NCI-H2196 (cell line): Measurements from ENCODE around the gene TRIM71.
"Not testable (repeated sequence)": the region's sequence is repeated elsewhere in the genome, so short reads cannot be mapped to it uniquely, and the experiment has no call there.

Experiments
- DNase-seq: peaks from one replicate; lab custom pipeline; 2025; ENCODE audit not compliant: unreplicated experiment; lab: John Stamatoyannopoulos, UW

The TRIM71 gene

GRCh38 chr3:32842531-32842931, 24.7 kb downstream of the TRIM71 start:
- no peak for DNase-seq

- no peak for DNase-seq
Measured at GRCh38 chr3:32842987-32843386, 25.2 kb downstream of the TRIM71 start.

DNA sequence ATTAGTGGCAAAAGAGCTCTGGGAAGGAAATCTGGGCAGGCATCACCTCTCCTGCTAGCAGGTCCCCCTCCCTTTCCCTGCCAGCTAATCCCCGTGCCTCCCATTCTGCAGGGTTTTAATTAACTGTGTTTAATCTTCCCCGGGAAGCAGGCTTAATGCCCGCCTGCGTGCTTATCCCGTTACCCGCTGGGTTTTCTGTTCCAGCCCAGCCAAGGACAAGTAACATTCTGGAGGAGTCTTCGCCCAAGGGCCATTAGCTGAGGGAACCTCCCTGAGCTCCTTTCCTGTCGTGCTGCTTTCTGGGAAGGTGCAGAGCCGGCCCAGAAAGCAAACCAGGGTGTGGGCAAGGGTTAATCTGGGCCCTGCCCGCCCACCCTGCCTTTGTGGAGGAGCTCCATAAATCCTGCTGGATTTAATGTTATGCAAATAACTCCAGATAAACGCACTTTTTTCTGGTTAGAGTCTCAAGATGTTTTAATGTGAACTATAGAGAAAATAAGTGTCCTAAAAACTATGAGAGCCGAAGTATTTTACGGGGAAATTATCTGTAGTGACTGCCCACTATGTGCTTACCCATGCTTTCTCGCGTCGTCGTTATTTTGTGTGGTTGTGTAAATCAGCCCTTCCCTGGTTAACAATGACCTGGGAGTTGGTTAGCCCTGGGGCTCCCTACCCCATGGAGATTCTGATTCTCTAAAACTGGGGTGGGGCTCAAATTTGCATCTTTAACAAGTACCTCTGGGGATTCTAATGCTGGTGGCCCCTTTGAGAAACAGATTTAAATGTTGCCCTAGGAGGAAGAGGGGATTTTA, 25.9 kb downstream of the TRIM71 start:
- DNase-seq: no peak

DNA sequence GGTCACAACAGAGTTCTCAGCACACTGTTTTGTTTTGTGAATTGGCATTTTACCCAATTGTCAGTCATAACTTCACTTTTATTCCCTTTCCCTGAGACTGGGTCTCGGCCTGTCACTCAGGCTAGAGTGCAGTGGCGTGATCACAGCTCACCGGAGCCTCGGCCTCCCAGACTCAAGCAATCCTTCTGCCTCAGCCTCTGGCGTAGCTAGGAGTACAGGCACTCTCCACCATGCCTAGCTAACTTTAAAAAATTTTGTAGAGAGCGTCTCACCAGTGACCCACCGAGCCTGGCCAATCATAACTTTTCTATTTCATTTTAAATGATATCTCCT, 26.5 kb downstream of the TRIM71 start:
- no peak for DNase-seq

GRCh38 chr3:32844914-32845313, 27.1 kb downstream of the TRIM71 start:
- DNase-seq: no peak

DNA sequence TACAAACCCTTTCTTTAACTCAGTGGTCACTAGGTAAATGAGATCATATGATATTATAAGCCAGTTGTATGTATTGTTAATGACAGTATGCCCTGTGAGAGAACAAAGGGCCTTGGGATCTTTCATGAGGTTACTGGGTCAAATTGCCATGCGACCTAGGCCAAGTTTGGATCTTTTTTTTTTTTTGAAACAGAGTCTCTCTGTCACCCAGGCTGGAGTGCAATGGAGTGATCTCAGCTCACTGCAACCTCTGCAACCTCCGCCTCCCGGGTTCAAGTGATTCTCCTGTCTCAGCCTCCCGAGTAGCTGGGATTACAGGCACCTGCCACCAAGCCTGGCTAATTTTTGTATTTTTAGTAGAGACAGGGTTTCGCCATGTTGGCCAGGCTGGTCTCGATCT, 27.7 kb downstream of the TRIM71 start:
- DNase-seq: not testable (repeated sequence)

DNA sequence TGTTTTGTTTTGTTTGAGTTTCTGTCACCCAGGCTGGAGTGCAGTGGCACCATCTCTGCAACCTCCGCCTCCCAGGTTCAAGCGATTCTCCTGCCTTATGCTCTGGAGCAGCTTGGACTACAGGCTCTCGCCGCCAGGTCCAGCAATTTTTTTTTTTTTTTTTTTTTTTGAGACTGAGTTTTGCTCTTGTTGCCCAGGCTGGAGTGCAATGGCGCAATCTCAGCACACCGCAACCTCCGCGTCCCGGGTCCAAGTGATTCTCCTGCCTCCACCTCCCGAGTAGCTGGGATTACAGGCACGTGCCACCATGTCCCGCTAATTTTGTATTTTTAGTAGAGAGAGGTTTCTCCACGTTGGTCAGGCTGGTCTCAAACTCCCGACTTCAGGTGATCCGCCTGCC, 29.2 kb downstream of the TRIM71 start:
- not testable (repeated sequence) for DNase-seq

DNA sequence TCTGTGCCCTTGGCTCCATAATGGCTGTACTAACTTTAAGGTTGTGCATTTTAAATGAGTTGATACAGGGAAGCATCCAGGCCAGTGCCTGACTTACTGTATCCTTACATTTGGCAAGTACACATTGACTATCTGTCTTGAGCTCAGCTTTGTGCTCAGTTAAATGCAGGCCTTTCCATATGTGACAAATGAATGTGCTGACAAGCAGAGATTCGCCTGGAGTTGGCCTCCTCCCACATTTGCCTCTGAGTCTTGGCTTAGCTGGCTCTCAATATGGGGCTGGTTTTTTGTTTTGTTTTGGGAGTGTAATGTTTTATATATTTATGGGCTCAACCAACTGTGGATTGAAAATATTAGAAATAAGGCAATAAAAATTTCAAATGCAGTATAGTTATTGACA, 29.7 kb downstream of the TRIM71 start:
- DNase-seq: no peak

GRCh38 chr3:32848215-32848614, 30.4 kb downstream of the TRIM71 start:
- no peak for DNase-seq

GRCh38 chr3:32849046-32849445, 31.2 kb downstream of the TRIM71 start:
- no peak for DNase-seq

DNA sequence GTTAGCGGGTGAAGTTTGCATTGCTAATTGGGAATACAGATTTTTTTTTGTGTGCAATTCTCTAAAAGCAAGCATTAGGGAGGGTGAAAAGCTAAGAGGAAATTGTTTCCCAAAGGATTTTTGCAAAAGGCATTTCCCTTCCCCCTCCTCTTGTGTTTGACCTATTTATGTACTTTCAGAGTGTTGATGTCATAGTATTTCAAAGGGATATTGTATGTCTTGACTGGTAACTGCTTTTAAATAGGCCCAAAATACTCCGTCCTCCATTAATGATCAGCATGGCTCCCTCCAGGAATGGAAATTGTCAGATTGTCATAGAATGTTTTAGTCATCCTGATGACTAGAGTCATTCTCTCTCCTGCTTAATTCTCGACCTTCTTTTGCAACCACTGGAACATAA, 32.4 kb downstream of the TRIM71 start:
- no peak for DNase-seq

GRCh38 chr3:32850636-32851035, 32.8 kb downstream of the TRIM71 start:
- no peak for DNase-seq

DNA sequence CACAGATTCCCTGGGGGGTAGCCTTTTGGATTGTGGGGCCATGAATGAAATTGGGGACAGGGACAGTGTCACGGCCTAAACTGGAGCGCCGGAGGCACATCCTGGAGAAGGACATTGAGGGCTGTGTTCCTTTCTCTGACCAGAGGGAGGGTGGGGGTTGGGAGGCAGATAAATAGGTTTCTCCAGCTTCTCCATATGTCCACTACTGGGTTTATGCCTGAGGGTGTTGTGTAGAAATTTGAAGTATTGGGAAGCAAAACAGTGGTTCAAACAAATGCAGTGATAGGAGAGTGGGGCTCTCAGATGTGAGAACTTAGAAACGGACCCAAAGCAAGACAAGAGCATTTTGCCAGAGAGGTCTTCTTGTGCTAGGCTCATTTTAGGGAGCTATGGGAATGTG, 34.3 kb downstream of the TRIM71 start:
- no peak for DNase-seq

DNA sequence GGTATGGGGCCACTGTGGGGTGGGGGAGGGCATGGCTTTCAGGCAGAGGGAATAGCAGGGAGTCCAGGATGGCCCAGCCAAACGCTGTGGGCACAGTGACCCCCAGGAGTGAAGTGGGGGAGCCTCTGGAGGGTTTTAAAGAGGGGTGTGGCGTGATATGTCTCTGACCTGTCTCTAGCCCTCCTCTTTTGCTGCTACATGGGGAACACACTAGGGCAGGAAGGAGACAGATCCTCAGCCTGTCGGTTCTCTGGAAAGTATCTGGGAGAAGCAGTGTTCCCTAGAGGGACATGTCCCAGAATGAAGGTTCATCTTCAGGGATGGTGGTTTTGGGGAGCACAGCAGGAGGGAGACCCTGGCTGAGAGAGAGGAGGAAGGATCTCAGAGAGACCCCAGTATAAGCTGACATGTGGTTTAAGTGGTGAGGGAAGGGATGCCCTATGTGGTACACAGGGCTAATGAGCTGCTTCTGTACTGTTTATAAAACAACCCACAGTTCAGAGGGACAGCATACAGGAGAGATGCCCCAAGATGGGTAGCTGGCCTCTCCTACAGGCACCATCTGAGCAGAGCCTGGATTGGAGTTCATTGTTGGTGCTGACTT, 37.7 kb downstream of the TRIM71 start:
- no peak for DNase-seq

GRCh38 chr3:32856355-32856889, 38.6 kb downstream of the TRIM71 start:
- DNase-seq: no peak

DNA sequence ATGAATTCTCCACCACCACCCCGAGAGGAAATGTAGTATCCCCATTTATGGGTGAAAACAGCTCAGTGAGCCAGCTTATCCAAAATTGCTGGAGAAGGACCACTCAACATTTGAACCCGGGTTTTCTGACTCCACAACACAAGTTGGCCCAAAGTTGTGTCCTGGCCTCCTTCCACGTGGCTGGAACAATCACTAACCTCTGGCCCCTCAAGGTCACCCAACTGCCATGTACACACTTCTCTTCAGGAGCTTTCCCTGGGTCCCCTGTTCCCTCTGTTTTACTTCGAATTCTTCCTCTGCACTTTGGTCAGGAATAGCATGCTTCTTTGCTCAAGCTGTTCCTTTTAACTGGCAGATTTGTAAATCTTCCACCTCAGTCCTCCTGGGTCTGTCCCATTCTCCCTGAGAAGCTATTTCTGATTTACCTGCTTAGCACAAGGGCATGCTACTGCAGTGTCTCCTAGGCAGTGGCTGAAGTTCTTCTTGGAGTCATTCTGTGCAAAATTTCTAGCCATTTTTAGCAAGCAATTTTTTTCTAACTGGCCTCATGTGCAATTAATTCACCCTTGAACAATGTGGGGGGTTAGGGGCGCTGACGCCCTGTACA, 39.2 kb downstream of the TRIM71 start:
- no peak for DNase-seq

GRCh38 chr3:32857921-32858320, 40.1 kb downstream of the TRIM71 start:
- no peak for DNase-seq

DNA sequence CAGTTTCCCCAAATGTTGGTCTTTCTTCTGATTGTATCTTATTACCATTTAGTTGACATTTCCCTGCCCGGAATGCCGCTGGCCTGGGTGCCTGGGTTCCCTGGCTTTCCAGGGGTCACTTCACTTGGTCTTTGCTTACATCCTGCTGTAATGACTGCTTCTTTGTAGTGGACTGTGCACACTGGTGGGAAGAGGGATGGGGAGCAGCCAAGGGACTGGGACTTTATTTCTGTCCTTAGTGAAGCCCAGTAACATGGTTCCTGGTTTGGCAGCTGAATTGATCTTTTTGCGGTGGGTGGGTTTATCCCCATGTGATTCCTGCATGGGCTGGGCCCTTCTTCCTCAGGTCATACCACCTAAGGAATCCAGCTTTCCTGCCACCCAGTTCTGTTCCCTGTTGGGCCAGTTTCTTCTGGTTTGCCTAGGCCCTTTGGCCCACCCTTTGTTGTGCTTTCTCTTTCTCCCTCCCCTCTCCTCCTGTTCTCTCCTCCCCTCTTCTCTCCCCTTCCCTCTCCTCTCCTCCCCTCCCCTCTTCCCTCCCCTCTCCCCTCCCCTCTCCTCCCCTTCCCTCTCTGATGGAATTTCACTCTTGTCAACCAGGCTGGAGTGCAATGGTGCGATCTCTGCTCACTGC, 41.9 kb downstream of the TRIM71 start:
- no peak for DNase-seq

- DNase-seq: no peak
Measured at GRCh38 chr3:32860499-32860898, 42.7 kb downstream of the TRIM71 start.

DNA sequence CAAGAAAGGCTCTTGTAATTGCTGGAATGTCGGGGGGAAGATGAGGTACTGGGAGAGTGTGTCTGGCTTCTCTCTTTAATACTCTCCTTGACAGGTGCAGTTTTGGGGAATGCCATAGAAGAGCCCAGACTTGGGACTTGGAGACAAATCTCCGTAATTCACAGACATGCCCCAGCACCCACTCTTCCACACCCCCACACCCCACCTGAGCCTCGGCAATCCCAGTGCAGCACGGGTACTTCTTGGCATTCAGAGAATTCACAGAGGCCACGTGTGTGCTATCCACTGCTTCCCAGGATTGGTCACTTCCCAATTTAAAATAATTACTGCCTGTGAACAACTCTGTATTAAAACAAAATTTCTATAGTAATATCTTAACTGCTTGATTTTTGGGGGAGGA, 43.9 kb downstream of the TRIM71 start:
- DNase-seq: no peak

DNA sequence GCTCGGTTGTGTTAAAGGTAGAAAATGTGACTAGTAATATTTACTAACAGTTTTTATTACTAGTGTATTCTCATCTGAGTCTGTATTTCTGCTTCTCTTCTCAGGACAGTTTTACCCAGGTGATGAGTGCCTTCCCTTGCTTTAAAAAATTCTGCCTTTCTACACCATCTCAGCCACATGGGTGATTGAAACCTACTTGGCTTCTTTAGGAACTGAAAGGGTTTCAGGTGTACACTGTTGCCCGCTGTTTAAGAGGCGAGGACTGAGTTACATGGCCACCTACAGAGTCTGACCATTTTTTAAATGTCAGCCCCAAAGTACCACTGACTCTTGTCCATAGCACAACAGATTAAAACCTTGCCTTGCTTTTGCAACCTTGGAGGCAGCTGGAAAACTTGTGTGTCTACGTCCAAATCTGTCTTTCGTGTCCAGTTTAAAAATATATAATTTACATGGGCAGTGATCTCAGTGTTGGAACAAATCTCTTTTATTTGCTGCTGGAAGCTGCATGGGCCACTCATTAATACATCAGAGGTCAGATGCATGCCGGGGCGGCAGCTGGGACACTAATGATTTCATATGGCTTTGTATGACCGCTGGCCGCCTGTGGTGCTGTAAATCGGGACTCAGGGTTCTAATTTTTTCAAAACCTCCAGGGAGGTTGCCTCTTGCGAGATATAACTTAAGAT, 44.6 kb downstream of the TRIM71 start:
- no peak for DNase-seq
